CD4-positive, alpha-beta T cell treated with Interferon gamma for 1 hour (primary cell): Measurements from ENCODE around the gene WNK2.

Source experiments
- DNase-seq: peaks from one replicate; pipeline ENCODE4 v3.0.0-alpha.2; 2020

Gene WNK2

GRCh38 chr9:93220627-93221026 is 36.7 kb downstream of the WNK2 start:
- DNase-seq, result no peak

- DNase-seq, result no peak
Observed at GRCh38 chr9:93221044-93221443, 37.1 kb downstream of the WNK2 start.

DNA sequence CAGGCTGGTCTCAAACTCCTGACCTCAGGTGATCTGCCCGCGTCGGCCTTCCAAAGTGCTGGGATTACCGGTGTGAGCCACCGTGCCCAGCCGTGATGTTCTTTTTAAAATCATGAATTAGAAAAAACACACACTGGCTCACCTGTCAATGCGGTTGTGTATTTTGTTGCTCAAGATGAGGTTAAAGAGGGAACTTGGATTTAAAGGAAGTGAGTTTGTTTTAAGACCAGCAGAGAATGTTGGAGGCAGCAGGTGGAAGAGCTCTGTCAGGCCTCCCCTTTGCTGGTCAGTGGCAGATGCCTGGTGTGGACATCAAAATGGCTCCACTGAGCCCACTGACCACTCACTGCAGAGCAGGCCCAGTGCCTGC is 38.9 kb downstream of the WNK2 start:
- DNase-seq, result no peak

- DNase-seq, result no peak
Observed at GRCh38 chr9:93223260-93224180, 39.6 kb downstream of the WNK2 start.

GRCh38 chr9:93224591-93224990 is 40.7 kb downstream of the WNK2 start:
- no peak for DNase-seq

GRCh38 chr9:93225417-93225816 is 41.5 kb downstream of the WNK2 start:
- no peak for DNase-seq

DNA sequence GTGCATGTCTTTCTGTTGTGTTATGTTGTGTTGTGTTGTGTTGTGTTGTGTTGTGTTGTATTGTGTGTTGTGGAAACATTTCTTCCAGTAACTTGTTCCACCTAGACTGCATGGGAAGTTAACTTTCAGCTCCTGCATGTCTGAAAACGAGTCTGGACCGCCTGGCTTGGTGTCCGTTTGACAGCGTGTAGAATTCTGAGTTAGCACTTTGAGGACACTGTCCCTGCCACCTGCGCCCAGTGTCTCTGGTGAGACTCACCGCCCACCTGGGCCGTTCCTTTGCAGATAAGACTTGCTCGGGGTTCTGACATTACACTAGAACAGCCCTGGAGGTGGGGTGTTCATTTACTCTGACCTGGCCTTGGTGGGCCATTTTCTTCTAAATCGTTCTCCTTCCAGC is 42.0 kb downstream of the WNK2 start:
- DNase-seq, result no peak

DNA sequence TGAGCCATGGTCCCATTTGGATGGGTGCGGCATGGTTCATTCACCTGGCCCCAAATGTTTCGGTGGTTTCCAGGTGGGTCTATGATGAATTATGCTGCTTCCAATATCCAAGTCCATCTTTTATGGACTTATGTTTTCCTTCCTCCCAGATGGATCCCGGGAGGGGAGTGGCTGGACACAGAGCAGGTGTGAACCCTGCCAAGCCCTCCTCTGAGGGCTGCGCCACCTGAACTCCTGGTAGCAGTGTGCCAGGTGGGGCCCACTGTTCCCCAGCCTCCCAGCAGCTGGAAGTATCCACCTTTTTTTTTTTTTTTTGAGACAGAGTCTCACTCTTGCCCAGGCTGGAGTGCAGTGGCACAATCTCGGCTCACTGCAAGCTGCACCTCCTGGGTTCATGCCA is 42.9 kb downstream of the WNK2 start:
- no peak for DNase-seq

DNA sequence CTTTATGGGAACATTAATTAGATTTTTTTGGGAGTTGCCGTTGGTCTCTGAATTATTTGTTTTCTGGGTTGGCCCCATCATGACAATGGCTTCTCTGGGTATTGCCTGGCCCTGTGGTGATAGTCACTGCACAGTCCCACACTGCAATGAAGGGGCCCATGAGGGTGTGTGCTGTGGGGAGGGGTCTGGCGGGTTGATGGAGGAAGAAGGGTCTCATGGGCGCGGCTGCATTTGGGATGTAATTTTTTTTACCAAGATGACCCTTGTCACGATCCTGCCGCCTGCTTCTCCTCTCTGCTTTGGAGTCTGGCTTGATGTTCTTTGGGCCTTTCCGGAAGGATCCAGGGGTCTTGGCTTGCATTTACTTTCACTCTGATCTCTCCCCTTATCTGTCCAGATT is 44.1 kb downstream of the WNK2 start:
- no peak for DNase-seq

- DNase-seq, result no peak
Observed at GRCh38 chr9:93228453-93228852, 44.5 kb downstream of the WNK2 start.

- DNase-seq, result no peak
Observed at GRCh38 chr9:93229636-93230035, 45.7 kb downstream of the WNK2 start.

- no peak for DNase-seq
Observed at GRCh38 chr9:93230185-93230584, 46.2 kb downstream of the WNK2 start.

DNA sequence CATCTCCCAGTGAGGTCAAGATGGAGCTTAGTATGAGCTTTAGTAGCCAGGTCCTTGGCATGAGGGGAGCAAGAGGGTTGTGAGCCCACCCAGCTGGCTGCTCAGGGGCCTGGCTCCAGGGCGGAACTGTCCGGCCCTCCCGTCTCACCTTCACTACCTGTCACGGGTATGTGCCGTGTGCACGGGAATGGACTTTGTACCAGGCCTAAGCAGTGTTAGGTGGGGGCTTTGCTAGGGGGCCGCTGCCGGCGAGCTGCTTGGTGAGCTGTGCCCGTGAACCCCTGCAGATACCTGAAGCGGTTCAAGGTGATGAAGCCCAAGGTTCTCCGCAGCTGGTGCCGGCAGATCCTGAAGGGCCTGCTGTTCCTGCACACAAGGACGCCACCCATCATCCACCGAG is 46.7 kb downstream of the WNK2 start:
- no peak for DNase-seq

DNA sequence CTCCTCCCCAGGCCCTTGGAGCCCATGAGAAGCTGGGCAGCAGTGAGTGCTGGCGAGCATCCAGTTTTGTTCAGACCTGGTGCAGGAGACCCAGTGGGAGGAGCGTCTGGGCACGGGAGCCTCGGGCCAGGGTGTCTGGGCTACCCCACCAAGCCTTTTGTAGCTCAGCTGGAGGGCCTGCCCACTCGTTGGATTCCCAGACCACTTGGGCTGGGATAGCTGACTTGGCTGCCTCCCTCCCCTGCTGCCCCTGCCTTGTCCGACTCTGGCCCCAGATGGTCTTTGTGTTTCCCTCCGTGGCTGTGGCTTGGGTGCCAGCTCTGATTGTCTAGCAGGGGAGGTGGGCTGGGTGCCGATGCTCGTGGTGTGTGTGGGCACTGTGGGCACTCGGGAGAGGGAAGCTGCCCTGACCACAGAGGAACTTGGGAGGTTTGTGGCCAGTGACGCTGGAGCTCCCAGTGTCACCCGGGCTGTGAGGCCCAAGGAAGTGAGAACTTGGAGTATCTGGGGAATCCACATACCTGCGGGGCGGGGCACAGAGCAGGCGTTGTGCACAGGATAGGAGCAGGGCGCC is 47.3 kb downstream of the WNK2 start:
- peak; percentile 33 for DNase-seq

- DNase-seq, result no peak
Observed at GRCh38 chr9:93231716-93232115, 47.8 kb downstream of the WNK2 start.

GRCh38 chr9:93232388-93232960 is 48.5 kb downstream of the WNK2 start:
- no peak for DNase-seq

DNA sequence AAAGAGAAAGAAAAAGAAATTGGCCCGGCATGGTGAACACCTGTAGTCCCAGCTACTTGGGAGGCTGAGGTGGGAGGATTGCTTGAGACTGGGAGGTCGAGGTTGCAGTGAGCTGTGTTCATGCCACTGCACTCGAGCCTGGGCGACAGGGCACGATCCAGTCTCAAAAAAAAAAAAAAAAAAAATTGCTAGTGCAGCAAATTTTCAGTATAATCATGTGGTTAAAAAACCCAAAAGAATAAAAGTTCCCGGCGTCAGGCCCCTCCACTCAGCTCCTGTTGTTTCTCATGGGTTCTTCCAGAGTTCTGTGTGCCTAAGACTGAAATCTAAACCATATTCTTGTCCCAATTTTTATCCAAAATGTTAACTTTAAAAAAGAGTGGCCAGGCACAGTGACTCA is 49.1 kb downstream of the WNK2 start:
- DNase-seq, result no peak

DNA sequence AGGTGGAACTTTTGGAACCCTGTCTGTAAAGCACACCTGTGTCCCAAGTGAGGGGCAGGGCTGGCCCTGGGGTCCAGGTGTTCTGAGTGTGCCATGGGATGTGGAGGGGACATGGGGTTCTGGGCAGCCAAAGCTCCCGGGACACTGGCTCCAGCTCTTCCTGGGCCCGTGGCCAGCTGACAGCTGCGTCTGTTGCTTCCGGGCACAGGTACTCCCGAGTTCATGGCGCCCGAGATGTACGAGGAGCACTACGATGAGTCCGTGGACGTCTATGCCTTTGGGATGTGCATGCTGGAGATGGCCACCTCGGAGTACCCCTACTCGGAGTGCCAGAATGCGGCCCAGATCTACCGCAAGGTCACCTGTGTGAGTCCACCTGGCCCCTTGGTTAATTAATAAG is 50.7 kb downstream of the WNK2 start:
- no peak for DNase-seq

DNA sequence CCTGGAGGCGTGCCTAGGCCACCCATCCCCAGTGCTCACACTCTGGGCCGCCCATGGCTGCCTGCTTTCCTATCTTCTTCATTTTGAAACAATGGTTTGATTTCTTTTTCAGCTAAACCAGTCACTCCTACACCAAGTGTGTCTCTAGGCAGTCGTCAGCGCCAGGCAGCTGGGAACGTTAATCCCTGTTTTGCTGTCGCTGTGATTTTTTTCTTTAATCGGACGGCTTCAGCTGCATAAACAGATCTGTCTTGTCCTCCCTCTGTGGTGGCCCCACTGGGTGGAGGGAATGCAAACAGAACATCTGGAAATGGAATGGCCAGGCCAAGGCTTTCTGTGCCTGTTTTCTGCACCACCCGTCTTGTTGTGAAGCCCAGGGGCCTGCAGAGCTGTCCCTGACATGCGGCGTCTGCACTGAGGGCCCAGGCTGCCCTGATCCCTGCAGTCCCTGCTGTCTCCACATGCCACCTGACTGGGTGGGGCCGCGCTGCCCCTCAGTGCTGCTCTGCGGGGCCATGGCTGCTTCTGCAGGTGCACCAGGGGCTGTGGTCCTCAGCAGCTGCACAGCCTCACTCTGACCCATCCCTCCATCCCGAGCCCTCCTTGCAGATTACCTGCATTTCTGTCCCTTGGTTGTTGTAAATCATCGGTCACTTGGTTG is 51.5 kb downstream of the WNK2 start:
- DNase-seq, result no peak

DNA sequence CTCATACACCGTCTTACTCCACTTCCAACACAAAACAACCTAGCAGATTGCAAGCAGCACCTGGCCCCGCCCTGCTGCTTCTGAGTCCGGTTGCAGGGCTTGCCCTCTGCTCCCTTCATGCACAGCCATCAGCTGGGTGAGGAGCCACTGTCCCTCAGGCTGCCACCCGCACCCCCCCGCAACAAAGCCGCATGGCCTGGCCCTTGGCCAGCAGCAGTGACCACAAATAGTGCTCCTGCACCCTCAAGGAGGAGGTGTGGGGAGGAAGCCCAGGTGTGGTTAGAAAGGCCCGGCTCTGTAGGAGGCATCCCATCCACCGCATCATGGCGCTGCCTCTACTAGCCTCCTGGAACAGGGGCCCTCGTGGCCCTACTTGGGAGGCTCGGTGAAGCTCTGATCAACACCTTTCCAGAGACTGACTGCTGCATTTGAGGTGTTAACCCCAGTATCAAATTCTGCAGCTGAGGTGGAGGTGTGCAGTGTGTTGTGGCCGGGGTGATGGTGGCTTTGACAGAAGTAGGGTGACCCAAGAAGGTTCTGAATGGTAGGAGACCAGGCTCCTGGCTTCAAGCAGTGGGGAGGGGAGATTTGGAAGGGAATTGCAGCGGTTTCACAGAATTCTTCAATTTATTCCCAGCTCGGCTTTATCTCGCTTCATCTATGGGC is 52.7 kb downstream of the WNK2 start:
- no peak for DNase-seq

- no peak for DNase-seq
Observed at GRCh38 chr9:93237540-93237939, 53.6 kb downstream of the WNK2 start.

GRCh38 chr9:93238953-93239925 is 55.3 kb downstream of the WNK2 start:
- DNase-seq, result no peak
